GM19023 (cell line): Measurements from ENCODE around the gene ERBB2.

Experiments used
- ATAC-seq: cut with Tn5 transposase; IDR thresholded peaks from one replicate; pipeline ENCODE4 v1.9.1; 2021; ENCODE audit warnings: mild to moderate bottlenecking, moderate library complexity; ENCODE audit not compliant: unreplicated experiment

Gene ERBB2

DNA sequence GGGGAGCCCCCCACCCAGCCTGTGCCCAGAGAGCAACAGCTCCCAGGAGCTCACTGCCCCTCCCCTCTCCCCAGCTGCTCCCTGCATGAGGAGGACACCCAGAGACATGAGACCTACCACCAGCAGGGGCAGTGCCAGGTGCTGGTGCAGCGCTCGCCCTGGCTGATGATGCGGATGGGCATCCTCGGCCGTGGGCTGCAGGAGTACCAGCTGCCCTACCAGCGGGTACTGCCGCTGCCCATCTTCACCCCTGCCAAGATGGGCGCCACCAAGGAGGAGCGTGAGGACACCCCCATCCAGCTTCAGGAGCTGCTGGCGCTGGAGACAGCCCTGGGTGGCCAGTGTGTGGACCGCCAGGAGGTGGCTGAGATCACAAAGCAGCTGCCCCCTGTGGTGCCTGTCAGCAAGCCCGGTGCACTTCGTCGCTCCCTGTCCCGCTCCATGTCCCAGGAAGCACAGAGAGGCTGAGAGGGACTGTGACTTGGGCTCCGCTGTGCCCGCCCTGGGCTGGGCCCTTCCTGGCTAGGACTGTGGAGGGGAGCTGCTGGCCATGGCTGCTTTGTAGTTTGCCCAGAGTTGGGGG lies 34.1 kb upstream of the ERBB2 start:
- ATAC-seq = no peak

DNA sequence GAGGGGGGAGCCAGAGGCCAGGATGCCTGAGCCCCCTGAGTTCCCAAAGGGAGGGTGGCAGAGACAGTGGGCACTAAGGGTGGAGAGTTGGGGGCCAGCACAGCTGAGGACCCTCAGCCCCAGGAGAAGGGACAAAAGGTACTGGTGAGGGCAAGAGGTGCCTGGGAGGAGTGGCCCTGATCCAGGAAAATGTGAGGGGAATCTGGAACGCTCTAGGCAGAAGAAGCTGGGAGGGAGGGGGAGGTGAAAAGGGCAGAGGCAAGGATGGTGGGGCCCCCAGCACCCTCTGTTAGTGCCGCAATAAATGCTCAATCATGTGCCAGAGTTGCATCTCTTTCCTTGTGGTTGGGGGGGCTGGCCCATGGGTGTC lies 33.6 kb upstream of the ERBB2 start:
- no peak for ATAC-seq

DNA sequence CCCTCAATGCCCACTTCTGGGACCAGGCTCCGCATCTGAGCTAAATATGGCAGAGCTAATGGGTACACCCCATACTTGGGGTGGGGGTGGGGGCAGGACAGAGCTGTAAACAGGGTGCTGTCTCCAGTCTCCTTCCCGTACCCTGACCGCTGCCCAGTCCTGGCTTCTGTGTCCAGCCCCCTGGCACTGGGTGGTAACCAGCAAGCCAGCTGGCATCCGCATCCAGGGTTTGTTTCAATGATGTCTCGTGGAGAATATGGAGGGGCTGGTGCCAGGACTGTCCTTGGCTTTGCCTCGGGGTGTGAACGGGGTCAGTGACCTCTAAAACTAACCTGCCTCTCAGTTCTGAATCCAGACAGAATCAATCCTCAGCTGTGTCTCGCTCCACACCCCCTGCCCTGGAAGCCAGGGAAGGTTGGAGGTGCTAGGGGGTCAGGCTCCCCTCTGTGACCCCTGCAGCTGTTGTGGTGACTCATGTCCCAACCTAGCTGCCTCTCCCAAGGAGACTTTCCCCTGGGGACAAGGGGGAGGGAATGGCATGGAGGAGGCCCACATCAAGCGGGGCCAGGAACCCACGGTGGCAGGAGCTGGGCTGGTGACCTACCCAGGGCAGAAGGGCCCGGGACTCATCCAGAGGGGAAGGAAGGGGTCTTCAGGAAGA lies 33.1 kb upstream of the ERBB2 start:
- no peak for ATAC-seq

DNA sequence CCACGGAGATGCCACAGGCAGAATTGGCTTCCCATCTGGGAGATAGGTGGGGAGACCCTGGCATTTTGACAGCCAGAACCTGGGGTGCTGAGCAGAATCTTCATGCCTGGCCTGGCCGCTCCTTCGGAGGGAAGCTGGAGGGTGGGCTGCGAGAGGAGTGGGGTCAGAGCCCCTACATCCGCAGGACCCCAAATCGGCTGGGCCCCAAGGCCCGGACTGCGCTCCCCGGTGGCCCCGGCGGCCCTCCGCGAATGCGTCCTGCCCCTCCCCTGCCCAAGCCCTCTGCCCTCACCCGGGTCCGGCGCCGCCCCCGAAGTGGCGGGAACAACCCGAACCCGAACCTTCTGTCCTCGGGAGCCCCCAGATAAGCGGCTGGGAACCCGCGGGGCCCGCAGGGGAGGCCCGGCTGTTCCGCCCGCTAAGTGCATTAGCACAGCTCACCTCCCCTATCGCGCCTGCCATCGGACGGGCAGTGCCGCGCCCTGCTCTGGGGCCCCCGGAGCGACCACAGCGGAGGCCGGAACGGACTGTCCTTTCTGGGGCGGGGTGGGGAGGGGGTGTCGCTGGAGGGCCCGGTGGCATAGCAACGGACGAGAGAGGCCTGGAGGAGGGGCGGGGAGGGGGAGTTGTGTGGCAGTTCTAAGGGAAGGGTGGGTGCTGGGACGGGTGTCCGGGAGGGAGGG lies 32.5 kb upstream of the ERBB2 start:
- no peak for ATAC-seq

DNA sequence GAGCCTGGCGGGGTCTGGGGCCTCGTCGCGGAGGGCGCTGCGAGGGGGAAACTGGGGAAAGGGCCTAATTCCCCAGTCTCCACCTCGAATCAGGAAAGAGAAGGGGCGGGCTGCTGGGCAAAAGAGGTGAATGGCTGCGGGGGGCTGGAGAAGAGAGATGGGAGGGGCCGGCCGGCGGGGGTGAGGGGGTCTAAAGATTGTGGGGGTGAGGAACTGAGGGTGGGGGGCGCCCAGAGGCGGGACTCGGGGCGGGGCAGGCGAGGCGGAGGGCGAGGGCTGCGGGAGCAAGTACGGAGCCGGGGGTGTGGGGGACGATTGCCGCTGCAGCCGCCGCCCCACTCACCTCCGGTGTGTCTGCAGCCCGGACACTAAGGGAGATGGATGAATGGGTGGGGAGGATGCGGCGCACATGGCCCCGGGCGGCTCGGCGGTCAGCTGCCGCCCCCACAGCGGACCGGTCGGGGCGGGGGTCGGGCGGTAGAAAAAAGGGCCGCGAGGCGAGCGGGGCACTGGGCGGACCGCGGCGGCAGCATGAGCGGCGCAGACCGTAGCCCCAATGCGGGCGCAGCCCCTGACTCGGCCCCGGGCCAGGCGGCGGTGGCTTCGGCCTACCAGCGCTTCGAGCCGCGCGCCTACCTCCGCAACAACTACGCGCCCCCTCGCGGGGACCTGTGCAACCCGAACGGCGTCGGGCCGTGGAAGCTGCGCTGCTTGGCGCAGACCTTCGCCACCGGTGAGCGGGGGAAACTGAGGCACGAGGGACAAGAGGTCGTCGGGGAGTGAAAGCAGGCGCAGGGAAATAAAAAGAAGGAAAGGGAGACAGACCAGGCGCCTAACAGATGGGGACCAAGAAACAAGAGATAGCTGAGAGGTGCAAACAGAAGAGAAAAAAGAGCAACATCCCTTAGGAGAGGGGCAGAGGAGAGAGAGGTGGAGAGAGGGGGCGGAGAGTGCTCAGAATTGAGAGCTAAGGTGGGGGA lies 31.6 kb upstream of the ERBB2 start, which contains the start of gene PNMT:
Gene PNMT, plus strand, starts transcription at position 509 of the 980 bp plus-strand sequence. Its CDS starts 23 bp downstream, at position 532.
- no peak for ATAC-seq

DNA sequence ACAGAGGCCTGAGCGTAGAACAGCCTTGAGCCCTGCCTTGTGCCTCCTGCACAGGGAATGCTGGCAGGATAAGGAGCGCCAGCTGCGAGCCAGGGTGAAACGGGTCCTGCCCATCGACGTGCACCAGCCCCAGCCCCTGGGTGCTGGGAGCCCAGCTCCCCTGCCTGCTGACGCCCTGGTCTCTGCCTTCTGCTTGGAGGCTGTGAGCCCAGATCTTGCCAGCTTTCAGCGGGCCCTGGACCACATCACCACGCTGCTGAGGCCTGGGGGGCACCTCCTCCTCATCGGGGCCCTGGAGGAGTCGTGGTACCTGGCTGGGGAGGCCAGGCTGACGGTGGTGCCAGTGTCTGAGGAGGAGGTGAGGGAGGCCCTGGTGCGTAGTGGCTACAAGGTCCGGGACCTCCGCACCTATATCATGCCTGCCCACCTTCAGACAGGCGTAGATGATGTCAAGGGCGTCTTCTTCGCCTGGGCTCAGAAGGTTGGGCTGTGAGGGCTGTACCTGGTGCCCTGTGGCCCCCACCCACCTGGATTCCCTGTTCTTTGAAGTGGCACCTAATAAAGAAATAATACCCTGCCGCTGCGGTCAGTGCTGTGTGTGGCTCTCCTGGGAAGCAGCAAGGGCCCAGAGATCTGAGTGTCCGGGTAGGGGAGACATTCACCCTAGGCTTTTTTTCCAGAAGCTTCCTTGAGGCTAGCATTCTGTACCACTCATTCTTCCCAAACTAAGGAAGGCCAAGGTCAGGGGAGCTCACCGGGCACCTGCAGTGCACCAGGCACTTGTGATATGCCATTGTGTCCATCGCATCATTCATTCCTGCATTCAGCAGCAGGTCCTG lies 29.7 kb upstream of the ERBB2 start:
- no peak for ATAC-seq

DNA sequence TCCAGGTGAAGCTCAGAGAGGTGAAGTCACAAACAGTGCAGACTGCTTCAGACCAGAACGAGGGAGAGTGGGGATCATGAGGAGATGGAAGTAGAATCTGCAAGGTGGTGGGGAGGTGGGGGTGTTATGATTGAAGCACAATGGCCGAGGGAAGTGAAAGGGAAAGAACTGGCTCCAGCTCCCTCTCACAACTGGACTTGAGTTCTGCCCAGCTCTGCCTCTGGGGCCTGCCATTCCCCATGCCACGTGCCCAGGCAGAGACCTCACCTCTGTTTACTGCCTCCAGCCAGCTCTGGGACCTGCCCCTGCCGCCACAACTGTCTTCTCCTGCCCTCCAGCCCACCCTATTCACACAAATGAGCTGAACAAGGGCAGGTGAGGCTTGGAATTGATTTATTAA lies 29.1 kb upstream of the ERBB2 start:
- ATAC-seq = no peak

DNA sequence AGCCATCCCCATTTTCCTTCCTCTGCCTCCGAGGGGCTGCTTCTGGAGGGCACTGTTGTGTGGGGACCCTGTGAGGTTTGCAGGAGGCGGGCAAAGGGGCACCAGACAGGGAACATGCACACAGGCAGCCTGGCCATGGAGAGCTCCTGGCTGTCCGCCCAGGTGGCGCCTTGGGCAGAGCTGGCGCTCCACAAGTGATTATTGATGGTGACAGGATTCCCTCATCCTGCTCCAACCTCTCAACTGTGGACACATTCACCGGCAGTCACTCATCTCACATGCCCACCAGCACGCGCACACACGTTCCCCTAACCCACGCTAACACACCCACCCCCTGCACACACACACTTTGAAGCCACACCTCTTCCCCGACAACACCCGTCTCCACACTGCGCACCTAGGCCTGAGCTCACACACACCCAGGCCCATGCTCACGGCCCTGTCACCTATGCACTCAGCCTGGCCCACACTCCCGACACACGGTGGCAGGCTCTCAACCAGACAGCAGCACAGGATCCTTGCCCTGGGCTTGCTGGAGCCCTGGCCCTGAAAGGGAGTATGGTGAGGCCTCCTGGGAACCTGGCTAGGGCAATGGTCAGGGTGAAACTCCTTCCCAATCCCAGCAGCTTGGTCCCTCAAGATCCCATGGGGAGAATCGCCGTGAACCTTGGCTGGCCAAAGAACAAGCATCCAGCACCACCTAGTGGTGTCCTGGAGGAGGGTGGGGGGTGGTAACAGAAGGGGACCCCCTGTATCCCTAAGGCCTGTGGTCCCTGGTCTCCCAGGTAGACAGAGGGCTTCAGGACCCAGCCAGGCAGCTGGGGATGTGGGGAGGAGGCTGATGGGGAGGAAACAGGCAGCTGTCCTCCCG lies 28.0 kb upstream of the ERBB2 start:
- no peak for ATAC-seq

DNA sequence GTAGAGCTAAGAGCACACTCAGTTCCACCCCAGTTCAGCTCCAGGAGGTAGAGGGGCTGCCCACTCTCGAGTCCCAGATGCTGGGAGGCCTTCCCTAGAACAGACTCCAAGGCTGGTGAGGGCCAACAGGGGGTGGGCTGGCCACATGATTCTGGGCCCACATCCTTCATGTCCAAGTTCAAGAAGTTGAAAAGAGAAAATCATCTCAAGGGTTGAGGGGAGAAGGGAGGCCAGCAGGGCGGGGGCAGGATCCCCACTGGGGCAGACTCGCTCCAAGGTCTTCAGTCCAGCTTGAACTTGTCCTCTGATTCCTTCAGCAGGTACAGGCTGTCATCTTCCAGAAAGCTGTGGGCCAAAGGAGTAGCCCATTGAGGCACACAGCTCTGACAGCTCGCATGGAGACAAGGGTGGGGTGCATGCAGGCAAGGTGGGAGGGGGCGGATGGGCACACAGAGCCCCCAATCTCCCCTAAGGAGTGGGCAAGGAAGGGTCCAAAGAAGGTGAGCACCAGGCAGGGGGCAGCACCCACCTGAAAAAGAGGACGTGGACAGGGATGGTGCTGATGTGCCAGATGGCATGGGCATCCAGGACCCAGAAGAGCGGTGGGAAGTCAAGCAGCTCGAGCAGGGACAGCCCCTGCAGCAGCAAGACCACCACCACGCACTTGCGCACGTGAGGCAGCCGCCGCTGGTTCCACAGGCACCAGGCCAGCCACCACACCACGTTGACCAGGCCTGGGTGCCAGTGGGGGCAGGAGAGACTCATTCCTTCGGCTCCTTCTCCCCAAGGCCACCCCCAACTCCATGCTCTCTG lies 27.1 kb upstream of the ERBB2 start:
- ATAC-seq = no peak

DNA sequence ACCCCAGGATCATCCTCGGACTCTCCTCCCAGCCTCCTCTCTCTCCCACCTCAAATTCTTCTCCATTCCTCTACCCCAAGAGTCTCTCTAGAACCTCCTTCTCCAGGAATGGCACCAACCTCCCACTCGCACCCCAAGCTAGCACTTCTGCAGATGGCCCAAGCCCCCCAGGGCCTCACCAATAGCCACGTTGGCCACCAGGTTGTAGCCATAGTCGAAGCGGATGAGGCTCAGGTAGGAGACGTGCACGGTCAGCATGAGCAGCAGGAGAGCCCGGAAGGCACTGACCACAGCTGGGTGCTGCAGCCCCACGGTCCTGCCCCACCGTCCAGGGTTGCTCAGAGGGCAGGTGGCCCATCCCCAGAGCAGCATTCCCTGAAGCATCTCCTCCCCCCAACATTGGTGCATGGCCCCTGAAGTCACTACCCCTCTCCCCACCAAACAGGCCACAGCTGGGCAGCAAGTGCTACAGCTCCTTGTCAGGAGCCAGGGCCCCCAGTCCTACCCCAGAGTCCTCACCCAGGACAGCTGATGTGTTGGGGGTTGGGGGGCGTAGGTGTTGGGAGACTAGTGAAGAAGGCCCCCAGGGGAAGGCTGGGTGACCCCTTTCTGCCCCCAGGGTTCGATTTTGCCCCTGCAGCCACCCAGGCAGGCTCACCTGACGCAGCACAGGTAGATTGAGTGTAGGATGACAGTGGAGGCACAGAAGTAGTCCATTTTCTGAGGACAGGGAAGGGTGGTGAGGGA lies 26.4 kb upstream of the ERBB2 start:
- ATAC-seq = no peak

DNA sequence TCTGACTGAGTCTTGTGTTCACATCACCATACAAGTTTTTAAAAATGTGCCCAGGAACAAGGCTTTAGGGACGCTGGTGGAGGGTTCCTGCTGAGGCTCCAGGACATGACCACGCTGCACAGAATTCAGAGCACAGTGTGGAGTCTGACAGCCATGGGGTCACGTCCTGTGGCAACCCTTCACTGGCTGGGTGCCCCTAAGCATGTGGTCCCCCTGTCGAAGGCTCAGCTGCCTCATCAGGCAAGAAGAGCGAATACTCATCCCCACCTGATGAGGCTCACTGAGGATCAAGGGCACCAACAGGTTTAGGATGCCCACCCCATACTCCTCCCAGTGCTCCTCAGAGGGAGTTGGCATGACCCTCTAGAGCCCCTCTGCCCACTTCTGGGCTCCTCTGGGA lies 25.7 kb upstream of the ERBB2 start:
- ATAC-seq = no peak

DNA sequence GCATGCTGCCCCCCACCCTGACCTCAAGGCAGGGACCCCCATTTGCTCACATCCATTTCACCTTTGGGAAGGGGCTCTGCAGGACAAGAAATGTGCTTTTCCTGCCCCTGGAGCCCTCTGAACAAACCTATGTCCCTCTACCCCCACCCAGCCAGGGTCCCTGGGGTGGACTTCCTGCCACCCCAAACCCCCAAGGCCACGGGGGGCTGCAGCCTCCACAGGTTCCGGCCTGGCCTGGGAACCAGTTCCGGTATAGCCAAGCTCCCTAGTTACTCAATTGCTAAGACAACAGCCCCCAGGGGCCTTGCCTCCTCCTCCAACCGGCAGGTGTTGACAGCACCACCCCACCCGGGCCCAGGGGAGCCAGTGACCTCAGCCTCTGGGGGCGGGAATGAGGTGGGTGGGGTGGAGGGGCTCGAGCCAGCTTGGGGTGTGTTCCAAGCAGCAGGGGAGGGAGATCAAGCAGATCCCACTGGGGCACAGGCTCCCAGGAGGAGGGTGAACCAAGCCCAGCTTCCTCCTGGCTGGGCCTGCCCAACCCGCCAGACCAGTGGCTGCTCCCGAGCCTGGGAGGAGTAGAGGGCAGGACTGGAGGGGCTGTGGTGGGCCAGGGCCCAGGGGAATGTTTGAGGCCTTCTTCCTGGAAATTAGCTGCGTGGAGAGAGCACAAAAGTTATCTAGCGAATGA lies 25.0 kb upstream of the ERBB2 start:
- no peak for ATAC-seq

DNA sequence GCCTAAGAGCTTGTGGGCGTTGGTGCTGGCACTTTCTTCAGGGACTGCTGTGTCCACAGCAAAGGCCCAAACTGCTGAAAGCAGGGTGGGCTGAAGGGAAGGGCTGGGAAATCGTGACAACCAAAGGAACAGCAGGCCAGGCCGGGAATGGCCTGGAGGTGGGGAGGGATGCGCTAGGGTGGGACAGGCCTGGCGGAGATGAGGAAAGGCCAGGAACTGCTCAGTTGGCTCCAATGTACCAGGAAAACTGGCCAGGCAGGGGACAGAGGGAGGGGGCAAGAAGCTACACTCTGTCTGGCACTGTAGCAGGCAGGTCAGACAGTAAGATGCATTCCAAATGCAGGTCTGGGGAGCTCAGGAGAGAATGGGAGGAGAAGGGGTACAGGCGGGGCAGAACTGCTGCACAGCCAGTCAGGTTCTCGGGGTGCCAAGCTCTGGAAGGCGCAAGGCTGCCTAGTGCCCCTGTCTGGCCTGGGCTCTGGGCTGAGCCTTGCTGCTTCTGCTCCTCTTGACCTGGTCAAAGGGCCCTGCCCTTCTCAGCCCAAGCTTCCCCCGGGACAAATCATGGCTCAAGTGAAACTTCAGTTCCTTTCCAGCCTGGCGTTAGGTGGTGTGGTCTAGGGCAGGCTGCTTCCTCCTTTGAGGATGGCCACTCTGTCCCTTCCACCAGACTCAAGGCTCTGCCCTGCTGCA lies 24.3 kb upstream of the ERBB2 start:
- no peak for ATAC-seq

DNA sequence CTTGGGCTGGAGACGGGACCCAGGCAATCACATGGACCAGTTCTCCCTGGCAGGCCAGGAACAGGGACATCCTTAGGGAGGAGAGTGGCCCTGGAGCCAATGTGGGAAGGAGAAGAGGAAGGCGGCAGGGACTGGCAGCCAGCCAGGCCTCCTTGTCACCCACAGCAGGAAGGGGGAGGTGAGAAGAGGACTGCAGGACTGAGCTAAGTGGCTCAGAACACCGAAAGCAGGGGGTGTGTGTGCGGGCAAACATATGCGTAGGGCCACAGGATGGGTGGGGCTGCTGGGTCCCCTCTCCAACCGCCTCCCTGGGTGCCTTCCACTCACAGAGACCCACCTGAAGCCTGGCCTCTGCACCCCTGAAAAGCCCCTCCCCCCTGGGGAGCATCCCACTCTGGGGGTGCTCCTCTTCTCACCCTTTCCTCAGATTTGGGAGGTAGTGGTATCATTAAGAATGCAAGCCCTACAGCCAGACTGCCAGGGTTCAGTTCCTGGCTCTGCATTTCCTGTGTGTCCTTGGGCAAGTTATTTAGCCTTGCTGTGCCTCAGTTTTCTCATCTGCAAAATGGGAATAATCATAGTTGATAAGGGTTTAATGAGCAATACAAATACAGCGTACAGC lies 23.6 kb upstream of the ERBB2 start:
- ATAC-seq = no peak

DNA sequence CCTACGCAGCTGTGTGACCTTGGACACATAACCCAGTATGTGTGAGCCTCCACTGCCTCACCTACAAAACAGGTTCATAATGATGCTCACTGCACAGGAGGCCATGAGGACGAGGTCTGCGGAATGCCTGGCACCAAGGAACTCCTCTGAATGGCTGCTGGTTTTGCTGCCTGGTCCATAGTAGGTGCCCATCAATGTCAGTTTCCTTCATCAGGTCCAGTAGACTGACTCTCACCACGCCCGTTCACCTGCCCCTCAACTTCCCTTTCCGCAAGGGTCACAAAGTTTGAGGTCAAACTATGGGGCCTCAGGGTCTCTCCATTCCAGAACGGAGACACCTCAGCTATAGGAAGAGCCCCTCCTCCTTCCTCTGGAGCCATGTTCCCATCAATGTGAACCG lies 22.8 kb upstream of the ERBB2 start:
- no peak for ATAC-seq
